HAP-1 (cell line): Measurements from ENCODE around the gene JAZF1.

ENCODE experiments used
- DNase-seq, 2 experiments: peaks; one replicate each; pipeline ENCODE4 v3.0.0-alpha.2; 2016 to 2020; ENCODE audit warnings: low spot score in 2 of 2
- H3K27me3 ChIP-seq: fragments of 250-450 bp; sonication (Bioruptor Pico); 2 replicates; pipeline ENCODE4 v1.5.1; 2020; ENCODE audit warnings: low read depth, mild to moderate bottlenecking, moderate library complexity
- H3K36me3 ChIP-seq: fragments of 250-450 bp; sonication (Bioruptor Pico); replicated peaks from 2 replicates; pipeline ENCODE4 v1.5.1; 2020; ENCODE audit warnings: mild to moderate bottlenecking
- H3K4me1 ChIP-seq: fragments of 250-450 bp; sonication (Bioruptor Pico); 2 replicates; pipeline ENCODE4 v1.5.1; 2020; ENCODE audit warnings: mild to moderate bottlenecking
- H3K4me3 ChIP-seq: fragments of 250-450 bp; sonication (Bioruptor Pico); 2 replicates; pipeline ENCODE4 v1.5.1; 2020; ENCODE audit warnings: mild to moderate bottlenecking, moderate library complexity
- H3K9me3 ChIP-seq: fragments of 250-450 bp; sonication (Bioruptor Pico); 2 replicates; pipeline ENCODE4 v1.5.1; 2020; ENCODE audit warnings: mild to moderate bottlenecking, moderate library complexity
- in situ Hi-C: fragments of 300-500 bp; cut with MboI; formaldehyde crosslinking; loops from 3 replicates; pipeline ENCODE4 v1.14.3; 2020; ENCODE audit warnings: low sequenced_read_pairs, inconsistent platforms, mixed read lengths

The JAZF1 gene

GRCh38 chr7:27885652-27886051 is 294.9 kb downstream of the JAZF1 start:
- Histone ChIP-seq H3K4me3 (no peak overlapping the region), H3K27me3 (no peaks in the 10 kb centered on the region), H3K36me3 (no peaks in the 10 kb centered on the region), H3K4me1 (no peaks in the 10 kb centered on the region; the same call in 1 of the 2 replicates), H3K9me3 (no peaks in the 10 kb centered on the region)
- DNase-seq, result no peak
- in situ Hi-C loops, result no loop called here

GRCh38 chr7:27883696-27884095 is 296.9 kb downstream of the JAZF1 start:
- no peak for DNase-seq

GRCh38 chr7:27876756-27877155 is 303.8 kb downstream of the JAZF1 start:
- DNase-seq, result no peak
- H3K36me3 ChIP-seq, result no peaks in the 10 kb centered on the region
- in situ Hi-C loops, result no loop called here
- no peaks in the 10 kb centered on the region for H3K9me3 ChIP-seq
- H3K27me3 ChIP-seq, result no peaks in the 10 kb centered on the region
- no peak overlapping the region for H3K4me3 ChIP-seq
- H3K4me1 ChIP-seq, result peaks cover 3% of the 10 kb centered on the region; the same call in 1 of the 2 replicates

More at GRCh38 chr7:27883696-27884095, 296.9 kb downstream of the JAZF1 start:
- Histone ChIP-seq H3K4me3 (no peak overlapping the region), H3K36me3 (no peaks in the 10 kb centered on the region), H3K9me3 (no peaks in the 10 kb centered on the region), H3K27me3 (no peaks in the 10 kb centered on the region), H3K4me1 (no peaks in the 10 kb centered on the region; the same call in 1 of the 2 replicates)
- in situ Hi-C loops, result no loop called here

GRCh38 chr7:27875832-27876231 is 304.8 kb downstream of the JAZF1 start:
- Histone ChIP-seq H3K36me3 (no peaks in the 10 kb centered on the region), H3K9me3 (no peaks in the 10 kb centered on the region), H3K4me1 (peaks cover 3% of the 10 kb centered on the region; the same call in 1 of the 2 replicates), H3K27me3 (no peaks in the 10 kb centered on the region), H3K4me3 (no peak overlapping the region)
- no peak for DNase-seq
- in situ Hi-C loops, result no loop called here

GRCh38 chr7:27875061-27875460 is 305.5 kb downstream of the JAZF1 start:
- in situ Hi-C loops, result no loop called here
- H3K36me3 ChIP-seq, result no peaks in the 10 kb centered on the region
- no peaks in the 10 kb centered on the region for H3K9me3 ChIP-seq
- DNase-seq, result no peak
- H3K27me3 ChIP-seq, result no peaks in the 10 kb centered on the region
- H3K4me1 ChIP-seq, result peaks cover 3% of the 10 kb centered on the region; the same call in 1 of the 2 replicates
- H3K4me3 ChIP-seq, result no peak overlapping the region

DNA sequence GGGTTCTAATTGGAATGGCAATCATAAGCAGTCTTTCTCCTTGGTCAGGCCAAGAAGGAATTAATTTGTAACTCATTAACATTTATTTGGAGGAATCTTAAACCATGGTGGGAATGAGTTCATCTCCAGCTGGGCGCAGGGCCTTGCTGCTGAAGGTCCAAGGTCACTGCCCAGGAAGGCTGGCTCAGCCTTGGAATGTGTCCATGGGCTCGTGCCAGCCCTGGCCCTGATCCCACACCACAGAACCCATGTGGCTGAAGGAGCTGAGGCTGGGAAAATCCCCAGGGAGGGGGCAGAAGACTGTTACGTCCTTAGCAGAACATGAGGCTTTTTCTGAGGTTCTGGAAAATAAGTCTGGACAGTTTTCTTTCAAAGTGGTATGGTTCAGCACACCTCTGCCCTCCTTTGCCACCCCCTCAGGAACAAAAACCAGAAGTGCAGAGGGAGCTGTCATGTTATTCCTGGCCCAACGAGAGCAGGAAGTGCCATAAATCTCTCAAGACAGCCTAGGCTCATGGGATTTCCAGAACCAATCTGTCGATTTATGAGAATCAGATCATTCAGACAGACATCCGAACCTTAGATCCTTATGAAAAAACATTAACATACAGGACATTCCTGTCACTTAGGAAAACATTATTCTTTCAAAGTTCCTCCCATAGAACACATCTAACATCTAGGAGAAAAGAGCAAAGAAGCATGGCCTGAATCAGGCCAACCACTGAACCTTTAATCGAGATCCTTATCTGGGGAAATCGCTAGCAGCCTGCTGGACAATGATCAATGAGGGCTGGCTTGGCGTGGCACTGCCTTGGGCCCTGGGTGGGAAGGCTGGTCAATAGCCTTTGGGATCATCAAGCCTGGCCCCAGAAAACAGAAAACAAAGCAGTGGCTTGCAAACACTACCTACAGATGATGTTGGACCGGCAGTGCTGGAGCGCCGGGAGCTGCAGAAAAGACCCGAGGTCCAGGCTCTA is 306.3 kb downstream of the JAZF1 start:
- Histone ChIP-seq H3K9me3 (no peaks in the 10 kb centered on the region), H3K36me3 (no peaks in the 10 kb centered on the region), H3K27me3 (no peaks in the 10 kb centered on the region), H3K4me1 (peaks cover 3% of the 10 kb centered on the region; the same call in 1 of the 2 replicates), H3K4me3 (no peak overlapping the region)
- in situ Hi-C loops, result no loop called here
- no peak for DNase-seq

DNA sequence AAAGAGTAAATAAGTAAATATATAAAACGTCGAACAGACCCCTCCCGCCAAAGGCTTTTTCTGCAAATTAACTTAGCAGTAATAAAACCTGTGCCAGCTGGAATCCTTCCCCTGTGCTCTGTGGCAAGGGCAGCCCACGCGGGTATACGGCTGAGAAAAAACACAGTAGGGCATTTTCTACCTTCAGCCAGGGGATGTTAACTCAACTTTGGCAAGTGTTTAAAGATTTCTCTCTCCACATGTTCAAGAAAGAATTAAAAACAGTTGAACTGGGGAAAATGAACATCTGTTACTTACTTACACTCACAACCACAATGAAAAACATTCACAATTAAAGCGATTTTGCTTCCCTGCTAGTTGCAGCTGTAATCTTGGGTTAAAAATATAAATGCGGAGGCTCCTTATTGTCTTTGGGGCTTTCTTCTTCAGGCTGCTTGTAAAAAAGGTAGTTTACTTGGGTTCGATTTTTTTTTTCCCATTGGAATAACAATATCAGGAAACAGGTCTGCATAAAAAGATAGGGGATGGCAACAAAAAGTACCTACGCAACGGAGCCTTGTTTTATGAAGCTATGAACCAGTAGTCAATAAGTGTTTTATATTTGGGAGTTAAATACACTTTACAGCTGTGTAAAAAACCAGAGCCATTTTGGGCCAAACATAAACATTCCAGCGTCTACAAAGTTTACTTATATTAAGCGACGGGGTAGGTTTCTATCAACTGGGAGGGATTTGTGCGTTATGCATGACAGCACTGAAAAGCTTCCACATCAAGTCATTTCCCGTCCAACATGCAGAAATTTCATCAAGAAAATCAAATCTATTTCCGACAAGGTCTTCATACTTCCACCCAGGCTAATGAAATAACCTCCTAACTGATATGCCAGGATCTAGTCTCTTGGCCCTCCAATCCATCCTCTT is 308.0 kb downstream of the JAZF1 start:
- no peaks in the 10 kb centered on the region for H3K36me3 ChIP-seq
- in situ Hi-C loops, result no loop called here
- no peak for DNase-seq
- peaks cover 3% of the 10 kb centered on the region; the same call in 1 of the 2 replicates for H3K4me1 ChIP-seq
- H3K4me3 ChIP-seq, result no peak overlapping the region
- no peaks in the 10 kb centered on the region for H3K27me3 ChIP-seq
- H3K9me3 ChIP-seq, result no peaks in the 10 kb centered on the region

- no peak overlapping the region for H3K4me3 ChIP-seq
- no peaks in the 10 kb centered on the region for H3K9me3 ChIP-seq
- no peak for DNase-seq
- H3K27me3 ChIP-seq, result no peaks in the 10 kb centered on the region
- H3K36me3 ChIP-seq, result no peaks in the 10 kb centered on the region
- in situ Hi-C loops, result no loop called here
- H3K4me1 ChIP-seq, result peaks cover 3% of the 10 kb centered on the region; the same call in 1 of the 2 replicates
Observed at GRCh38 chr7:27871866-27872265, 308.7 kb downstream of the JAZF1 start.

DNA sequence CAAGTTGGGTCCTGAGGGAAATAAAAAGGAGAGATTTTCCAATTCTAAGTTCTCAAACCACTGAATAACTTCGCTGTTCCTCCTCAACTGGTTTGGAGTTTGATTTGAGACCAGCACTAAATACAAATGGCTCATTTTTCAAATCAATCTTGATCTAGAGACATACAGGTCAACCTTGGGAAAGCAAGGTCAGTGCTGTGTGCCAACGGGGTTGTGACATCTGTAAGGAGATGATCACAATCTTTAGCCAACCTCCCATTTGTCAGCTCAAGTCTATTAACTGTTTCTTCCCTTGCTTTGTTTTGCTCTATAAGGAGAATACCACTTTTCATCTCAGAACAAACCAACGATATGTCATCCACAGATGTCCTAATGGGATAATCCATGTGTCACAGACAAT is 309.5 kb downstream of the JAZF1 start:
- Histone ChIP-seq H3K36me3 (no peaks in the 10 kb centered on the region), H3K9me3 (no peaks in the 10 kb centered on the region), H3K4me1 (peaks cover 3% of the 10 kb centered on the region; the same call in 1 of the 2 replicates), H3K4me3 (no peak overlapping the region), H3K27me3 (no peaks in the 10 kb centered on the region)
- in situ Hi-C loops, result no loop called here
- no peak for DNase-seq

DNA sequence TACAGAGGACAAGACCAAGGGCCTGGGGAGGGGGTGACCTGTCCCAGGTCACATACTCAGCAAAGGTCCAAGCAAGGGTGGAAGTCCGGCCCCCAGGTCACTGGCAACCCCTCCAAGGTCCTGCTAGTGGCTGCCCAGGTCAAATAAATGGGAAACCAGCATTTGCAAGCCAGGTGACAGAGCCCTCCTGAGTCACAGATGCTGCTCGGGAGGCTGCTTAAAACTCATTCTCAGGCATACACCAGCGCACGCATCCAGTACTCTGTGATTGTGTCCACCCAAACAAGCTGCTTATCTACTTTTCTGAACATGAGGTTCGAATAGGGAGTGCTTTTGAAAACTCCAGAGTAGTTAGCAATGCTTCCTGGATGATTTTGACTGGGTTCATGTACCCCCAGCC is 310.0 kb downstream of the JAZF1 start:
- in situ Hi-C loops, result no loop called here
- Histone ChIP-seq H3K36me3 (no peaks in the 10 kb centered on the region), H3K4me3 (no peak overlapping the region), H3K27me3 (no peaks in the 10 kb centered on the region), H3K9me3 (no peaks in the 10 kb centered on the region), H3K4me1 (peaks cover 3% of the 10 kb centered on the region; the same call in 1 of the 2 replicates)
- DNase-seq, result no peak

DNA sequence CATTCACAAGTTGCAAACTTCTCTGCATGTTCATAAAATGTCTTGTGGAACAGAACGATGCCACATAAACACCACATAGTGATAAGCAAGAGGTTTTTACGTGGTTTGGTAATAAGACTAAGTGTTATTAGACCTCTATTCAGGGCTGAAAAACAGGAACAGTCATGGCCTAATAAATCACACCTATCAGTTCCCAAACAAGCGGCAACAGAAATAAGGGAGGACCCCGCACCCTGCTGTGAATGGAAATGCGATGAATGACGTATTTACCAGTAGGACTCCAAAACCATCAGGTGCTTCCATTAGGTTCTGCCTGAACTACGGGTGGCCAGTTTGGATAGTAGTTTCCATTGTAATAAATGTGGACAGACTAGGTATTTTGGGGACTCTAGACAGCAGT is 311.5 kb downstream of the JAZF1 start:
- H3K9me3 ChIP-seq, result no peaks in the 10 kb centered on the region
- DNase-seq, result no peak
- no peaks in the 10 kb centered on the region for H3K36me3 ChIP-seq
- in situ Hi-C loops, result no loop called here
- no peak overlapping the region for H3K4me3 ChIP-seq
- no peaks in the 10 kb centered on the region for H3K27me3 ChIP-seq
- peaks cover 3% of the 10 kb centered on the region; the same call in 1 of the 2 replicates for H3K4me1 ChIP-seq

DNA sequence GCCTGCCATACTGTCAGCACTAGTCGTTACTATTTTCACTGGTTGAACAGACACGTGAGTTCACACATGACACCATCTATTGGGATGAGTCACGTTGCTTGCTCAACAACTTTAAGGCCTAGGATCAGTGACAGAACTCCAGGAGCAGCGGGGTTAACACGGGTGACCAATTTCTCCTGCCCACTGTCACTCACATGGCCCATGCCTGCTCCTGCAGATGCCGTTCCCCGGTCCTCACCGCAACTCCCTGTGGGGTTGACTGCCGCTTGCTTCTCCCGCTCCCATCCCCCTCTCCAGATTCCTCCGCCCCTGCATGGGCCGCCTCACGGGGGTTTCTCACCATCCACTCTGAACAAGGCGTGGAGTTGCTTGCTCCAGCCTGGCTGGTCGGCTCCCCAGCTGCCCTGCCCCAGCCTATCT is 312.5 kb downstream of the JAZF1 start:
- peaks cover 3% of the 10 kb centered on the region; the same call in 1 of the 2 replicates for H3K4me1 ChIP-seq
- in situ Hi-C loops, result no loop called here
- H3K27me3 ChIP-seq, result no peaks in the 10 kb centered on the region
- no peak for DNase-seq
- no peaks in the 10 kb centered on the region for H3K9me3 ChIP-seq
- no peaks in the 10 kb centered on the region for H3K36me3 ChIP-seq
- H3K4me3 ChIP-seq, result no peak overlapping the region

GRCh38 chr7:27866828-27867672 is 313.5 kb downstream of the JAZF1 start:
- in situ Hi-C loops, result no loop called here
- H3K4me3 ChIP-seq, result no peak overlapping the region
- no peaks in the 10 kb centered on the region for H3K4me1 ChIP-seq

More at GRCh38 chr7:27866828-27867672, 313.5 kb downstream of the JAZF1 start:
- H3K36me3 ChIP-seq, result no peaks in the 10 kb centered on the region
- no peaks in the 10 kb centered on the region for H3K9me3 ChIP-seq
- DNase-seq, result no peak
- H3K27me3 ChIP-seq, result no peaks in the 10 kb centered on the region
